Neural cell (in vitro differentiated cells): Measurements from ENCODE around the gene KLHDC4.

Experiments
- MXI1 ChIP-seq: fragments of 450-650 bp; conservative IDR thresholded peaks from 2 replicates; pipeline ENCODE4 v1.6.1; 2014; ENCODE audit warnings: antibody characterized with exemption, mild to moderate bottlenecking; ENCODE audit not compliant: poor library complexity, severe bottlenecking
- POLR2AphosphoS5 ChIP-seq: IDR thresholded peaks from 2 replicates; pipeline ENCODE4 v1.6.1; 2012
- TAF1 ChIP-seq: IDR thresholded peaks from 2 replicates; pipeline ENCODE4 v1.6.1; 2012; ENCODE audit warnings: low read depth
- TF ChIP-seq, protein P1 (sequence below): fragments of 450-650 bp; IDR thresholded peaks from 2 replicates; pipeline ENCODE4 v1.5.1; 2014; ENCODE audit warnings: antibody characterized with exemption, mild to moderate bottlenecking, moderate library complexity; ENCODE audit not compliant: poor library complexity, severe bottlenecking

DNA sequence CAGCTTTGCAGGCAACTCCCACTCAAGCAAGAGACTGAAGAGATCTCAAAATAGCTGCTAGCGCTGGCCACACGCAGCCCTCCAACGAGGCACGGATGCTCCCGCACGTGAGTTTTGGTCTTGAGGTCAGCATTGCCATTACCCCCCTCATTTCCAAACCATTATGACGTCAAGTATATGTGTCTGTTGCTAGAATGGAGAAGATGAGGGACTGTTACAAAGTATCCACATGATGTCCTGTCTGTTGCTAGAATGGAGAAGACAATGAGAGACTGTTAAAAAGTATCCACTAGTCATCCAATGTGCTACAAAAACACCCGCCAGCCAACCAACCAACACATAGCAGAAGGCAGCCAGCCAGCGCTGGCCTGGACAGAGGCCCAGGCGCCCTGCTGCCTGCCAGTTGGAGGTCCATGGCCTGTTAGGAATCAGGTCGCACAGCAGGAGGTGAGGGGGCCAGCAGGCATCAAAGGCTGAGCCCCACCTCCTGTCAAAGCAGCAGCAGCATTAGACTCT lies 24.8 kb downstream of the KLHDC4 start:
- TF ChIP-seq, protein P1, sequence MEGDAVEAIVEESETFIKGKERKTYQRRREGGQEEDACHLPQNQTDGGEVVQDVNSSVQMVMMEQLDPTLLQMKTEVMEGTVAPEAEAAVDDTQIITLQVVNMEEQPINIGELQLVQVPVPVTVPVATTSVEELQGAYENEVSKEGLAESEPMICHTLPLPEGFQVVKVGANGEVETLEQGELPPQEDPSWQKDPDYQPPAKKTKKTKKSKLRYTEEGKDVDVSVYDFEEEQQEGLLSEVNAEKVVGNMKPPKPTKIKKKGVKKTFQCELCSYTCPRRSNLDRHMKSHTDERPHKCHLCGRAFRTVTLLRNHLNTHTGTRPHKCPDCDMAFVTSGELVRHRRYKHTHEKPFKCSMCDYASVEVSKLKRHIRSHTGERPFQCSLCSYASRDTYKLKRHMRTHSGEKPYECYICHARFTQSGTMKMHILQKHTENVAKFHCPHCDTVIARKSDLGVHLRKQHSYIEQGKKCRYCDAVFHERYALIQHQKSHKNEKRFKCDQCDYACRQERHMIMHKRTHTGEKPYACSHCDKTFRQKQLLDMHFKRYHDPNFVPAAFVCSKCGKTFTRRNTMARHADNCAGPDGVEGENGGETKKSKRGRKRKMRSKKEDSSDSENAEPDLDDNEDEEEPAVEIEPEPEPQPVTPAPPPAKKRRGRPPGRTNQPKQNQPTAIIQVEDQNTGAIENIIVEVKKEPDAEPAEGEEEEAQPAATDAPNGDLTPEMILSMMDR: no peak
- TF ChIP-seq TAF1 (no peak), POLR2AphosphoS5 (no peak), MXI1 (no peak)
